K562 (cell line): ENCODE results near the gene PRCC. TPM values are rescaled to one million over a fixed set of nuclear protein-coding genes. Genes with fewer than 3 reads are reported as not detected.

Experiments used
- ASH1L ChIP-seq: fragments of 450-650 bp; IDR thresholded peaks from 2 replicates; pipeline ENCODE4 v1.6.1; 2018; ENCODE audit warnings: borderline replicate concordance, mild to moderate bottlenecking, low read depth; ENCODE audit not compliant: partially characterized antibody
- ERF ChIP-seq: fragments of 450-650 bp; formaldehyde crosslinking; IDR thresholded peaks from 2 replicates; pipeline ENCODE4 v1.4.0; 2020; ENCODE audit warnings: mild to moderate bottlenecking, mixed read lengths
- HNRNPK ChIP-seq: fragments of 200-400 bp; formaldehyde crosslinking; IDR thresholded peaks from one replicate; pipeline ENCODE4 v1.6.1; 2018; ENCODE audit warnings: mild to moderate bottlenecking, low read depth, low read length; ENCODE audit not compliant: poor library complexity, severe bottlenecking
- HSF4 ChIP-seq: fragments of 250-450 bp; sonication (Bioruptor Pico); IDR thresholded peaks from 2 replicates; pipeline ENCODE4 v2.1.2; 2022; ENCODE audit warnings: mild to moderate bottlenecking, moderate library complexity, borderline replicate concordance
- NELFE ChIP-seq: IDR thresholded peaks from 2 replicates; pipeline ENCODE4 v1.6.1; 2011; ENCODE audit warnings: mild to moderate bottlenecking; ENCODE audit not compliant: insufficient read depth, insufficient read length
- TGIF2 ChIP-seq: sonication (generic); formaldehyde crosslinking; IDR thresholded peaks from 2 replicates; pipeline ENCODE4 v1.8.1; 2022; ENCODE audit warnings: mild to moderate bottlenecking, missing genetic modification reagents, moderate library complexity
- ZFPM2 ChIP-seq: fragments of 250-450 bp; sonication (Bioruptor Pico); IDR thresholded peaks from 2 replicates; pipeline ENCODE4 v1.5.1; 2022; ENCODE audit warnings: mild to moderate bottlenecking
- ZNF444 ChIP-seq: fragments of 250-450 bp; sonication (Bioruptor Pico); IDR thresholded peaks from 2 replicates; pipeline ENCODE4 v1.4.0; 2020; ENCODE audit warnings: mild to moderate bottlenecking, moderate library complexity
- ZNF699 ChIP-seq: fragments of 250-450 bp; sonication (Bioruptor Pico); IDR thresholded peaks from 2 replicates; pipeline ENCODE4 v1.8.0; 2021; ENCODE audit warnings: mild to moderate bottlenecking, moderate library complexity; ENCODE audit not compliant: insufficient replicate concordance
- polyA plus RNA-seq, 8 experiments: library from polyadenylated mRNA; depleted of rRNA in 4 of 8; stranded (reverse) in 5 of 8; unstranded in 3 of 8; fragments of >200 nt; fragmentation: Nextera tagmentation in 2 of 8; fragmentation: Illumina TruSeq in 1 of 8; extraction: Ambion mirVana in 2 of 8; extraction: Trizol in 1 of 8; gene quantifications; 2 replicates each; pipeline versions ENCODE4 v1.2.1 to v1.2.3, GENCODE V29; 2011 to 2014; ENCODE audit warnings: inconsistent platforms in 1 of 8, missing spikeins in 1 of 8
- total RNA-seq, 7 experiments: library from RNA; depleted of rRNA in 6 of 7; stranded (reverse); fragments of >200 nt in 6 of 7; fragmentation: Illumina TruSeq in 2 of 7; extraction: Trizol in 2 of 7; gene quantifications; 2 replicates each; pipeline versions ENCODE4 v1.2.1 to v1.2.3, GENCODE V29; 2011 to 2021; ENCODE audit warnings: low replicate concordance in 1 of 7
- TF ChIP-seq, protein P1 (sequence below): fragments of 450-650 bp; IDR thresholded peaks from 2 replicates; pipeline ENCODE4 v1.6.1; 2017; ENCODE audit warnings: mild to moderate bottlenecking, moderate library complexity

PRCC gene
- total and polyA plus RNA-seq, 9 of the 15 experiments (the other 6 are each of a cell fraction or from before 2014, with no cell fraction given): 23.9 to 201 (median 41.1) TPM

DNA sequence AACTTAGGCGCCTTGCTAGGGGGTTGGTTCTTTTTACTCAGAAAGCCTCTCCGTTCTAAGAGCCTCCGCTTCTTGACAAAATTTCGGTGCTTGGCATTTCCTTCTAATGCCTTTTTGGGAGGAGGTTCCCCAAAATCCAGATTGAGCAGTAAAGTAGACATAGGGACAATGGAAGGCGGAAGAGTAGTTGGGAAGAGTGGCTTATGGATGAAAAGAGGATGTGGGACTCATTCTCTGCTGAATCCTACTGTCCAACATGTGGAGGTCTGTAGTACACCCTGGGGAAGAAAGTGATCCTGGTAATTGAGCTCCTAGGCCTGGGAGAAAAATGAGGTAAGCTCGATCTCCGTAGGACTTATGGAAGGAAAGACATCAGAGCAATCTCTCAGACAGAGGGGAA is 39.8 kb upstream of the PRCC start (continued):
- TF ChIP-seq HNRNPK (no peak), ZFPM2 (no peak), ZNF699 (CRISPR knock-in tag) (no peak), ASH1L (no peak), NELFE (no peak), HSF4 (CRISPR knock-in tag) (no peak), ZNF444 (no peak), TGIF2 (CRISPR knock-in tag) (0 out of 2 replicates have a peak, but pooled peaks have one; percentile 12), ERF (CRISPR knock-in tag) (no peak)
- TF ChIP-seq, protein P1, sequence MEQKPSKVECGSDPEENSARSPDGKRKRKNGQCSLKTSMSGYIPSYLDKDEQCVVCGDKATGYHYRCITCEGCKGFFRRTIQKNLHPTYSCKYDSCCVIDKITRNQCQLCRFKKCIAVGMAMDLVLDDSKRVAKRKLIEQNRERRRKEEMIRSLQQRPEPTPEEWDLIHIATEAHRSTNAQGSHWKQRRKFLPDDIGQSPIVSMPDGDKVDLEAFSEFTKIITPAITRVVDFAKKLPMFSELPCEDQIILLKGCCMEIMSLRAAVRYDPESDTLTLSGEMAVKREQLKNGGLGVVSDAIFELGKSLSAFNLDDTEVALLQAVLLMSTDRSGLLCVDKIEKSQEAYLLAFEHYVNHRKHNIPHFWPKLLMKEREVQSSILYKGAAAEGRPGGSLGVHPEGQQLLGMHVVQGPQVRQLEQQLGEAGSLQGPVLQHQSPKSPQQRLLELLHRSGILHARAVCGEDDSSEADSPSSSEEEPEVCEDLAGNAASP: no peak
- TF ChIP-seq, all 486 proteins: peak for 3
